Measurements from ENCODE around the gene TRIP6. TPM values are rescaled to one million over a fixed set of nuclear protein-coding genes. Genes with fewer than 3 reads are reported as not detected.
"Not testable (repeated sequence)": the region's sequence is repeated elsewhere in the genome, so short reads cannot be mapped to it uniquely, and the experiment has no call there.

Gene TRIP6
- total RNA-seq, 1 donor from 2014 or later = 87.9 TPM

- no peak for DNase-seq (ENCODE audit: low read depth)
Measured at GRCh38 chr7:100914208-100914878, 47.2 kb downstream of the TRIP6 start.

DNA sequence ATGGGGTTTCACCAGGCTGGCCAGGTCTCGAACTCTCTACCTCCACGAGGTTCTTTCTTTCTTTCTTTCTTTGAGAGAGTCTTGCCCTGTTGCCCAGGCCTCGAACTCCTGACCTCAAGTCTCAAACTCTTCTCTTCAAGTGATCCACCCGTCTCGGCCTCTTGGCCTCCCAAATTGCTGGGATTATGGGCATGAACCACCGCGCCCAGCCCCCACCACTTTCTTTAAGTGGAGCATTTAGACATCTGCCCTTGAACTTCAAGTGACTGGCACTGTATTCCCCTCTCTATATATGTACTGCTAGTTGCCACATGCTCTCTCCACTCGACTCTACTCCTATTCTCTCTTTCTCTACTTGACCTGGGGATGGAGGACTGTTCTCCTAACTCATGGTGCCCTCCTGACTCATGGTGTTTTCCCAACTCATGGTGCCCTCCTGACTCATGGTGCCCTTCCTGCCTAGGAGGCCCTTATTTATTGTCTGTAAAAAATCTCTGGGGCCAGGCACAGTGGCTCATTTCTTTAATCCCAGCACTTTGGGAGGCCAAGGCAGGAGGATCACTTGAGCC, 47.8 kb downstream of the TRIP6 start:
- DNase-seq (ENCODE audit: low read depth) = peak; percentile 57

DNA sequence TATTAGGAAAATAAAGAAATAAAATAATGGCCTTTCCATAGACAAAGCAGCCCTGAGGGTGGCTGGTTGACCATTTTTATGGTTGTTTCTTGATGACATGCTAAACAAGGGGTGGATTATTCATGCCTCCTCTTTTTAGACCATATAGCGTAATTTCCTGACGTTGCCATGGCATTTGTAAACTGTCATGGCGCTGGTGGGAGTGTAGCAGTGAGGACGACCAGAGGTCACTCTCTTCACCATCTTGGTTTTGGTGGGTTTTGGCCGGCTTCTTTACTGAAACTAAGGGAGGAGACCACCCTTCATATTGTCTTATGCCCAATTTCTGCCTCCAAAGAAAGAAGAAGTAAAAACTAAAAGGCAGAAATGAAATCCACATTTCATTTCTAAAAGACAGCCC, 52.1 kb downstream of the TRIP6 start:
- DNase-seq (ENCODE audit: low read depth) = not testable (repeated sequence)

- DNase-seq (ENCODE audit: low read depth) = not testable (repeated sequence)
Measured at GRCh38 chr7:100919779-100920437, 52.7 kb downstream of the TRIP6 start.

DNA sequence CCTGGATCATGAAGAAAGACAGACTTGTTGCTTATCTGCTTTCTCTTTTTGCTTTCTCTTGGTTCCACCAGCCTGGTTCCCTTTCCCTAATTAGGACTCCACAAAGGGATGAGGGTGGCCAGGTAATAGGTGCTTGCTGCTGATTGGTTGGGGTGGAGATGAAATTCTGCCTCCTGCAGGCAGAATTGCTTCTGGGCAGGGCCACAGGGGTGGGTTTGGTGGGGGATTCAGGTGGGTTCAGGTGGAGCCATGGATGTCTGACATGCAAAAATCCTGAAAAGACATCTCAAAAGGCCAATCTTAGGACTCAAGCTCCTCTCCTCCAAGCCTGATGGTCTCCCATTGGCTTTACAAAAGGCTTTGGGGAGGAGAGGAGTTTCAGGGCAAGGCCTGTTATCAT, 53.9 kb downstream of the TRIP6 start:
- no peak for DNase-seq (ENCODE audit: low read depth)

Other genes with a start within 250 kb of the TRIP6 start
- gene TFR2, start 225.8 kb upstream of the TRIP6 start, total RNA-seq = 0.35 and 1.0 TPM in 2 replicates
- not detected in 2 replicates for gene ACTL6B, start 210.9 kb upstream of the TRIP6 start, total RNA-seq
- gene GNB2, start 193.6 kb upstream of the TRIP6 start, total RNA-seq = 120 and 162 TPM in 2 replicates
- gene GIGYF1, start 173.1 kb upstream of the TRIP6 start, total RNA-seq = 7.3 and 26.1 TPM in 2 replicates
- 21.1 and 63.4 TPM in 2 replicates for gene POP7, start 161.3 kb upstream of the TRIP6 start, total RNA-seq
- gene EPO, start 146.9 kb upstream of the TRIP6 start, total RNA-seq = not detected in 2 replicates
- gene ZAN, start 133.8 kb upstream of the TRIP6 start, total RNA-seq = not detected in 2 replicates
- gene EPHB4, start 39.9 kb upstream of the TRIP6 start, total RNA-seq = 80.9 and 141 TPM in 2 replicates
- gene SLC12A9, start 14.7 kb upstream of the TRIP6 start, total RNA-seq = 13.8 and 25.5 TPM in 2 replicates
- 32.8 and 51.7 TPM in 2 replicates for gene SRRT, start 7.7 kb downstream of the TRIP6 start, total RNA-seq
- gene UFSP1, start 22.3 kb downstream of the TRIP6 start, total RNA-seq = 2.1 and 5.2 TPM in 2 replicates
- 0.94 and 1.2 TPM in 2 replicates for gene ACHE, start 28.5 kb downstream of the TRIP6 start, total RNA-seq
- 0.75 TPM in 1 of 2 replicates, not detected in the other for gene MUC3A, start 82.1 kb downstream of the TRIP6 start, total RNA-seq
- gene MUC12, start 102.2 kb downstream of the TRIP6 start, total RNA-seq = not detected in 2 replicates
- gene MUC17, start 152.7 kb downstream of the TRIP6 start, total RNA-seq = not detected in 2 replicates
- gene TRIM56, start 218.1 kb downstream of the TRIP6 start, total RNA-seq = 18.6 and 43.8 TPM in 2 replicates